Neural cell (in vitro differentiated cells): ENCODE data around the gene RNU6-8. TPM values are rescaled to one million over a fixed set of nuclear protein-coding genes. Genes with fewer than 3 reads are reported as not detected.
A peak's percentile ranks its signal among the peaks of the same experiment; 100 is the strongest.

Experiments
- H2AFZ ChIP-seq: fragments of 200-600, 300-800 bp; sonication (generic), shearing (Covaris generic); 2 replicates; pipeline ENCODE4 v1.6.0; 2014; ENCODE audit warnings: low read depth, mild to moderate bottlenecking, antibody characterized with exemption, low read length, moderate library complexity
- H3F3A ChIP-seq: fragments of 200-600 bp; shearing (Covaris generic); 2 replicates; pipeline ENCODE4 v1.6.1; 2016; ENCODE audit warnings: mild to moderate bottlenecking, moderate library complexity, mixed read lengths, antibody characterized with exemption, low read length; ENCODE audit not compliant: insufficient read depth, poor library complexity, severe bottlenecking
- H3K27ac ChIP-seq: fragments of 200-600, 300-800 bp; sonication (generic), shearing (Covaris generic); 2 replicates; pipeline ENCODE4 v1.5.1; 2014; ENCODE audit warnings: mild to moderate bottlenecking, low read length, moderate library complexity
- H3K27me3 ChIP-seq: fragments of 300-800, 200-600 bp; sonication (generic), shearing (Covaris generic); 2 replicates; pipeline ENCODE4 v1.6.0; 2014; ENCODE audit warnings: mild to moderate bottlenecking, low read depth, low read length, moderate library complexity; ENCODE audit not compliant: insufficient read depth
- H3K36me3 ChIP-seq: fragments of 300-800, 200-600 bp; sonication (generic), shearing (Covaris generic); 2 replicates; pipeline ENCODE4 v1.5.1; 2014; ENCODE audit warnings: mild to moderate bottlenecking, antibody characterized with exemption, low read length, moderate library complexity; ENCODE audit not compliant: insufficient read depth
- H3K4me2 ChIP-seq: fragments of 300-800, 200-600 bp; sonication (generic), shearing (Covaris generic); 2 replicates; pipeline ENCODE4 v1.6.0; 2014; ENCODE audit warnings: mild to moderate bottlenecking, low read length
- H3K4me3 ChIP-seq: fragments of 300-800, 200-600 bp; sonication (generic), shearing (Covaris generic); 2 replicates; pipeline ENCODE4 v1.5.1; 2014; ENCODE audit warnings: mild to moderate bottlenecking, low read length, moderate library complexity
- H3K79me2 ChIP-seq: fragments of 200-600 bp; shearing (Covaris generic); replicated peaks from 2 replicates; pipeline ENCODE4 v1.6.0; 2014; ENCODE audit warnings: mild to moderate bottlenecking, low read length, moderate library complexity; ENCODE audit not compliant: insufficient read depth
- H3K9ac ChIP-seq: fragments of 300-800, 200-600 bp; sonication (generic), shearing (Covaris generic); 2 replicates; pipeline ENCODE4 v1.6.1; 2016; ENCODE audit warnings: mild to moderate bottlenecking, low read length, mixed read lengths
- H3K9me2 ChIP-seq: fragments of 200-600 bp; shearing (Covaris generic); 2 replicates; pipeline ENCODE4 v1.6.1; 2016; ENCODE audit warnings: mild to moderate bottlenecking, low read length, mixed read lengths; ENCODE audit not compliant: insufficient read depth
- H3K9me3 ChIP-seq: fragments of 200-600, 300-800 bp; sonication (generic), shearing (Covaris generic); 2 replicates; pipeline ENCODE4 v1.6.1; 2016; ENCODE audit warnings: mild to moderate bottlenecking, mixed run types, low read length, moderate library complexity, mixed read lengths
- H4K20me1 ChIP-seq: fragments of 200-600 bp; shearing (Covaris generic); 2 replicates; pipeline ENCODE4 v1.6.1; 2016; ENCODE audit warnings: mild to moderate bottlenecking, mixed run types; ENCODE audit not compliant: insufficient read depth
- CTCF ChIP-seq: fragments of 450-650 bp; IDR thresholded peaks from 2 replicates; pipeline ENCODE4 v1.5.1; 2014; ENCODE audit warnings: antibody characterized with exemption, mild to moderate bottlenecking, moderate library complexity; ENCODE audit not compliant: poor library complexity, severe bottlenecking
- EP300 ChIP-seq: fragments of 450-650 bp; conservative IDR thresholded peaks from 2 replicates; pipeline ENCODE4 v1.6.1; 2014; ENCODE audit warnings: antibody characterized with exemption, mild to moderate bottlenecking, moderate library complexity; ENCODE audit not compliant: poor library complexity, severe bottlenecking
- EZH2 ChIP-seq: fragments of 200-600, 300-800 bp; shearing (Covaris generic), sonication (generic); IDR thresholded peaks from 2 replicates; pipeline ENCODE4 v1.6.1; 2014; ENCODE audit warnings: antibody characterized with exemption, low read length, borderline replicate concordance, mild to moderate bottlenecking; ENCODE audit not compliant: insufficient read depth, poor library complexity, severe bottlenecking
- MXI1 ChIP-seq: fragments of 450-650 bp; conservative IDR thresholded peaks from 2 replicates; pipeline ENCODE4 v1.6.1; 2014; ENCODE audit warnings: antibody characterized with exemption, mild to moderate bottlenecking; ENCODE audit not compliant: poor library complexity, severe bottlenecking
- POLR2AphosphoS5 ChIP-seq: IDR thresholded peaks from 2 replicates; pipeline ENCODE4 v1.6.1; 2012
- RAD21 ChIP-seq: fragments of 450-650 bp; conservative IDR thresholded peaks from 2 replicates; pipeline ENCODE4 v1.6.1; 2014; ENCODE audit warnings: antibody characterized with exemption, mild to moderate bottlenecking, moderate library complexity
- REST ChIP-seq: IDR thresholded peaks from 2 replicates; pipeline ENCODE4 v1.6.1; 2012; ENCODE audit warnings: borderline replicate concordance
- SMC3 ChIP-seq: fragments of 450-650 bp; conservative IDR thresholded peaks from 2 replicates; pipeline ENCODE4 v1.6.1; 2014; ENCODE audit warnings: antibody characterized with exemption, mild to moderate bottlenecking, moderate library complexity; ENCODE audit not compliant: poor library complexity
- TAF1 ChIP-seq: IDR thresholded peaks from 2 replicates; pipeline ENCODE4 v1.6.1; 2012; ENCODE audit warnings: low read depth
- polyA plus RNA-seq: library from polyadenylated mRNA; depleted of rRNA; stranded (reverse); fragments of >200 nt; gene quantifications from 2 replicates; pipeline ENCODE4 v1.2.3, GENCODE V29; 2014

The RNU6-8 gene
- polyA plus RNA-seq, 1 donor from 2014 or later, result not detected

- Histone ChIP-seq H3F3A (peaks cover 8% of the 10 kb centered on the region), H3K4me3 (peak overlapping the region; percentile 90), H3K9me3 (no peaks in the 10 kb centered on the region), H3K27me3 (no peaks in the 10 kb centered on the region), H3K79me2 (no peaks in the 10 kb centered on the region), H3K27ac (no peak overlapping the region), H4K20me1 (no peaks in the 10 kb centered on the region), H2AFZ (peak overlapping the region; percentile 75), H3K9me2 (no peaks in the 10 kb centered on the region), H3K4me2 (peak overlapping the region; percentile 49), H3K36me3 (no peaks in the 10 kb centered on the region), H3K9ac (peak overlapping the region; percentile 77)
- TF ChIP-seq MXI1, result no peak
- no peak for TF ChIP-seq POLR2AphosphoS5
- TF ChIP-seq REST, result no peak
- TF ChIP-seq SMC3, result no peak
- no peak for TF ChIP-seq EZH2
- no peak for TF ChIP-seq RAD21
- no peak for TF ChIP-seq TAF1
- no peak for TF ChIP-seq EP300
- no peak for TF ChIP-seq CTCF
Observed at GRCh38 chr14:32200368-32201192, 2.5 kb downstream of the RNU6-8 start.

- Histone ChIP-seq H3K9ac (no peak overlapping the region), H3K27me3 (no peaks in the 10 kb centered on the region), H3K4me2 (no peak overlapping the region), H4K20me1 (no peaks in the 10 kb centered on the region), H3K79me2 (no peaks in the 10 kb centered on the region), H3K36me3 (no peaks in the 10 kb centered on the region), H3K9me2 (no peaks in the 10 kb centered on the region), H3F3A (peaks cover 8% of the 10 kb centered on the region), H2AFZ (no peak overlapping the region), H3K9me3 (no peaks in the 10 kb centered on the region), H3K27ac (no peak overlapping the region), H3K4me3 (no peak overlapping the region)
- TF ChIP-seq MXI1 (no peak), REST (no peak), RAD21 (no peak), EZH2 (no peak), EP300 (no peak), CTCF (no peak)
Observed at GRCh38 chr14:32197919-32198318, 5.2 kb downstream of the RNU6-8 start.
